Activated CD8-positive, alpha-beta memory T cell treated with anti-CD3 and anti-CD28 coated beads, Interleukin-2, amount 10 ng/mL, durations not matched to agents 7 days and 5 days (primary cell): ENCODE data around the gene TRIM24. TPM values are rescaled to one million over a fixed set of nuclear protein-coding genes. Genes with fewer than 3 reads are reported as not detected.
"Not testable (repeated sequence)": the region's sequence is repeated elsewhere in the genome, so short reads cannot be mapped to it uniquely, and the experiment has no call there.

ENCODE experiments used
- ATAC-seq: fragments of 150-1000 bp; cut with Tn5 transposase; one replicate; pipeline ENCODE4 v1.10.0; 2021; ENCODE audit warnings: moderate library complexity
- CTCF ChIA-PET: fragments of 350-600 bp; sonication (Branson Sonifier 250); formaldehyde crosslinking; loops from one replicate; lab custom pipeline; 2021; ENCODE audit warnings: antibody characterized with exemption; lab: Charles Lee
- DNase-seq: peaks from one replicate; pipeline ENCODE4 v3.0.0-alpha.2; 2020
- H3K27ac Mint-ChIP-seq: one replicate; pipeline ENCODE4 v1.8.0; 2021; ENCODE audit warnings: mild to moderate bottlenecking, mixed read lengths
- H3K27me3 Mint-ChIP-seq: one replicate; pipeline ENCODE4 v1.8.0; 2021; ENCODE audit warnings: mixed read lengths
- H3K36me3 Mint-ChIP-seq: one replicate; pipeline ENCODE4 v1.8.0; 2021; ENCODE audit warnings: mild to moderate bottlenecking, mixed read lengths
- H3K4me1 Mint-ChIP-seq: one replicate; pipeline ENCODE4 v1.8.0; 2021; ENCODE audit warnings: mixed read lengths
- H3K4me3 Mint-ChIP-seq: one replicate; pipeline ENCODE4 v1.8.0; 2021; ENCODE audit warnings: mild to moderate bottlenecking, moderate library complexity, mixed read lengths
- H3K9me3 Mint-ChIP-seq: one replicate; pipeline ENCODE4 v1.8.0; 2022; ENCODE audit warnings: low read depth, mixed read lengths
- total RNA-seq, 2 experiments: library from RNA; stranded (reverse); gene quantifications; one replicate each; pipeline ENCODE4 v1.2.3, GENCODE V29; 2021

TRIM24 gene
- total RNA-seq, 2 experiments from 2014 or later, result 17.7 to 20.2 TPM

DNA sequence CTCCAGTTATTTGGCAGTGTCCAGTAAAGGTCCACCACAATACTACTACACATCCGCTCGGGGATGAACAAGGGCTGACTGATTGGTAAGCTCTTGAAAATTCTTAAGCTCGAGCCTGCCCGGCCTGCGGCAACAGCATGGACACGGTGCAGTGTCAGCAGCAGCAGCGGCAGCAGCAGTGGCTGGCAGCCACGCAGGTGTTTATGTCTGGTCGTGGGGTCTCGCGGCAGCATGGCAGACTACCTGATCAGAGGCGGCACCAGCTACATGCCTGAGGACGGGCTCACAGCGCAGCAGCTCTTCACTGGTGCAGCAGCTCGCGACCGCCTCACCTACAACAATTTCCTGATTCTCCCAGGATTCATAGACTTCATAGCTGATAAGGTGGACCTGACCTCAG lies 19.6 kb upstream of the TRIM24 start:
- CTCF ChIA-PET, result no interaction called here
- H3K4me1 Mint-ChIP-seq, result no peaks in the 10 kb centered on the region
- H3K9me3 Mint-ChIP-seq, result no peaks in the 10 kb centered on the region

DNA sequence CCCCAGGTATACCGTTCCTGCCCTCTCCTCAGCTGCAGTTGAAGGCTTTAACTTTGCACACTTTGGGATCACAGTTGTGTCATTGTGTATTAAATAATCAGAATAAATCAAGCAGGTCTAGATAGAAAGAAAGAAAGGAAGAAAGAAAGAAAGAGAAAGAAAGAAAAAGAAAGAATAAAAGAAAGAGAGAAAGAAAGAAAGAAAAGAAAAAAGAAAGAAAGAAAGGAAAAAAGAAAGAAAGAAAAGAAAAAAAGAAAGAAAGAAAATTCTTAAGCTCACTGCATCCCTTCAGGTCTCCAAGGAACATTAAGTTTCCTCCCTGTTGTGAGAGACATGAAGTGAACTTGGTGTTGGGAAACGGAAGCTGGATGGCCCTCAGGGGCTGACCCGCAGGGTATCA lies 17.2 kb upstream of the TRIM24 start:
- no peaks in the 10 kb centered on the region for H3K27me3 Mint-ChIP-seq
- ATAC-seq, result no peak
- CTCF ChIA-PET, result no interaction called here

More for the DNA sequence above, 19.6 kb upstream of the TRIM24 start:
- Mint-ChIP-seq H3K36me3 (no peaks in the 10 kb centered on the region), H3K4me3 (no peak overlapping the region), H3K27ac (no peak overlapping the region), H3K27me3 (no peaks in the 10 kb centered on the region)
- ATAC-seq, result no peak
- no peak for DNase-seq

DNA sequence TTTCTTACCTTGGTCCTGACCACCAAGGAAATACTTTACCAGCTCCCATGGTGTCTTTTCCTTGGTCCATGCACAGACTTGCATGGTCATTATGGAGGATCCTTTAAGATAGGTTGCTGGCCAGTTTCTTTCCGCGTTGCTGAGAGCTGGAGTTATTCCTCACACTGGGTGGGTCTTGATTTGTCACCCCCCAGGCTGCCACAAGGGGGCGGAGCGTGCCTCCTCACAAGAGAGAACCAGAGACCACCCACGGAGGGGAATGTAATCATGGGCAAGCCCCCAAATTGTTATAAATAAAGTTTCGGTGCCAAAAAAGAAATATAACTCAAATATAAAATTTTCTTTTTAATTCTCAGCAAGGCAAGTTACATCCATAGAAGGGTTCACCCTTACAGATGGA lies 10.5 kb upstream of the TRIM24 start:
- CTCF ChIA-PET, result interaction anchor here (1.0 to 1.2 kb wide), 2 partner anchors 288 to 289 kb away, joined by 3 read pairs; no protein-coding TSS in a partner anchor
- Mint-ChIP-seq H3K27ac (no peak overlapping the region), H3K27me3 (no peaks in the 10 kb centered on the region), H3K9me3 (no peaks in the 10 kb centered on the region), H3K36me3 (no peaks in the 10 kb centered on the region), H3K4me1 (no peaks in the 10 kb centered on the region), H3K4me3 (no peak overlapping the region)
- ATAC-seq (no peak), DNase-seq (no peak)

More for the DNA sequence above, 17.2 kb upstream of the TRIM24 start:
- H3K4me1 Mint-ChIP-seq, result no peaks in the 10 kb centered on the region
- DNase-seq, result no peak
- H3K4me3 Mint-ChIP-seq, result no peak overlapping the region
- no peaks in the 10 kb centered on the region for H3K36me3 Mint-ChIP-seq
- H3K9me3 Mint-ChIP-seq, result no peaks in the 10 kb centered on the region
- no peak overlapping the region for H3K27ac Mint-ChIP-seq

DNA sequence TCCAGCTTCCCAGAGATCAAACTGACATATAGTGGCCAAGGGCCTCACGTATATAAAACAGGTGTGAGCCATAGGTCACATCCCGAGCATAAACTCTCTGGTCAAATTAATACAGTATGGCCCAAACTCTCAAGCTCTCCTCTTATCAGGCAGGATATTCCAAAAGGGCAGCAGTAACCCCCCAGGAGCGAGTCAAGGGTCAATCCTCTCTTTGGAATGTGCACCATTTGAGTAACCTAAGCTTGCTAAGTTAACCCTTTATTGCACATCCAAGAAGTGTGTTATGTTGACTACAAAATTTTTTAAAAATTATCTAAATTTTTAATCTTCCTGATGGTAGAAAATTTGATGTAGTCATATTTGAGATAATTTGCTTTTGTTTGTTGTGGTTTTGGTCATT lies 4.5 kb upstream of the TRIM24 start:
- Mint-ChIP-seq H3K9me3 (no peaks in the 10 kb centered on the region), H3K36me3 (no peaks in the 10 kb centered on the region), H3K27ac (no peak overlapping the region), H3K27me3 (peaks cover 2% of the 10 kb centered on the region), H3K4me1 (peaks cover 4% of the 10 kb centered on the region), H3K4me3 (no peak overlapping the region)
- CTCF ChIA-PET, result no interaction called here
- DNase-seq (no peak), ATAC-seq (no peak)

DNA sequence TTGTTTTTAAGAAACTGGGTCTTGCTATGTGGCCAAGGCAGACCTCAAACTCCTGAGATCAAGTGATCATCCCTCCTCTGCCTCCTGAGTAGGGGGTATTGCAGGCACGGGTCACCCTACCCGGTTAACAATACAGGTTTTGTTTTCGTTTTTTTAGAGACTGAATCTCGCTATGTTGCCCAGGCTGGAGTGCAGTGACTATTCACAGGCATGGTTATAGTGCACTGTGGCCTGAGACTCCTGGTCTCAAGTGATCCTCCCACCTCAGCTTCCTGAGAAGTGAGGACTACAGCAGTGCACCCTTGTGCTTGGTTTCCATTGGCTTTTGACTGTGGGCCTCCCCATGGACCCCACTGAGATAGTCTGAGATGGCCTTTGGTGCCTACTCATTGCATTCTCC lies 3.8 kb upstream of the TRIM24 start:
- Mint-ChIP-seq H3K27ac (no peak overlapping the region), H3K4me3 (no peak overlapping the region), H3K4me1 (peaks cover 6% of the 10 kb centered on the region), H3K36me3 (no peaks in the 10 kb centered on the region), H3K27me3 (peaks cover 2% of the 10 kb centered on the region), H3K9me3 (no peaks in the 10 kb centered on the region)
- DNase-seq (no peak), ATAC-seq (no peak)
- CTCF ChIA-PET, result no interaction called here

DNA sequence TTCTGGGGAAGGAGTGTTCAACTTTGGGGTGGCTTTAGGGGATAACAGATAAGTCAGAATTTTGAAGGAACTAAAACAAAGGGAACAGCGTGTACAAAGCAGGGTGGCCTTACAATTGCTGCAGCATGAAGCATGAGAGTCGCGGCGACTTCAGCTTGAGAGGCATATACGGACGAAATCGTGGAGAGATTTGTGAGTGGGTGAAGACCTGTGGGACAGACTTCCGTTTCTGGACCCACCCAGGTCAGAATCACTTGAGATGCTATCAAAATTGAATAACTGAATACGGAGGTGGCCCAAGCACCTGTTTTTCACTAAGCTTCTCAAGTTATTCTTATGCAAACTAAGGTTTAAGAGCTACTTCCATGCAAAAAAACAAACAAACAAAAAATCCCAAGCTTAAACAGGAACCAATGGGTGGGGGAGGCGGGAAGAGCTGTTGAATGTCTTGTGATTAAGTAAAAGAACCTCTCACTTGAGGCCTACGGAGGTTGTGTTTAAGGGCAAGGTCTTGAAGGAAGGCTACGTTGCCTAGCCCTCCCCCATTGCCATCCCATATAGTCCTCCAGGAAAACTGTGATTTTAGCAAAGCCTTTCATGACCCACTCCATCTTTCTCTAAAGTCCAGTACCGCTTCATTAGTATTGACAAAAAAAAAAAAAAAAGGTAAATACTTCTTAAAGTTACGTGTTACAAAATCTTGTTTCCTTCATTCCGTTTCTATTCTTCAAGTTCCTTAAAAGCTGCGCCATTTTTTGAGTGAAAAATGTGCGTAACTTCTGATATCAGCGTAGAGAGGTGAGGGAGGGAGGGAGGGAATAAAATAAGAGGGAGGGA lies 1.3 kb upstream of the TRIM24 start:
- peaks cover 20% of the 10 kb centered on the region for H3K4me1 Mint-ChIP-seq
- no peak overlapping the region for H3K27ac Mint-ChIP-seq
- DNase-seq, result no peak
- H3K4me3 Mint-ChIP-seq, result no peak overlapping the region
- CTCF ChIA-PET, result interaction anchor here (2.6 kb wide), 1 partner anchor 280 kb away, joined by 8 read pairs; no protein-coding TSS in a partner anchor
- no peak for ATAC-seq
- peaks cover 2% of the 10 kb centered on the region for H3K27me3 Mint-ChIP-seq
- H3K9me3 Mint-ChIP-seq, result no peaks in the 10 kb centered on the region
- H3K36me3 Mint-ChIP-seq, result peaks cover 9% of the 10 kb centered on the region

DNA sequence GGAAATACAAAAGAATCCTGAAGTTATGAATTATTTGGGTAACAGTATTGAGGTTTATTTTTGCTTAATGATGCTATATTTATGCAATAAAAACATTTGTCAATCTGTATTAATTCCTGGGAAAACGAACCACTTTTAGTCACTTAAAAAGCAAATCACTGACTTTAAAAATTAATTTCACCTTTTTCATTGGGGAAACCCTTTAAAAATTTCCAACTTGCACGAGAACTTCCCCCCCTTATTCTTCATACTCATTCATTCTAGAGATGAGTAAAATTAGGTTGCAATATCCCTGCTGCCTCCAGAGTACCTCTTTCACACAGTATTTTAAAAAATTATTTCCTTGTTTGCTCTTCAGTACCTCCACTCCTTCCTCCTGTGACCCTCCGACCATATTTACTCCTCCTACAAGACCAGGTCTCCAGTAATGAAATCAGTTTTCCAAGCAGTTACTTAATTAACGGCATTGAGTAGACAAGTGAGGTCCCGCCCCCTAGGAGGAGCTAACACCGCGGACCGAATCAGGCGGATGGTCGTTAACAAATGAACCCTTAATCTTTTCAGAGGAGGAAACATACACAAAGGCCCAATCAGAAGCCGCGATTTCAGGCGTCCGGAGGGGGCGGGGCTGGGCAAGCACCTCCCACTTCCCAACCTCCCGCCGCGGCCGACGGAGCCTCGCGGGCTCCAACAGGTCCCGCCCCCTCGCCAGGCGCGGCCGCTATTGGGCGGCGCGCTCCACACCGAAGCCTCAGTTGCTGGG lies 465 bp upstream of the TRIM24 start:
- Mint-ChIP-seq H3K27ac (peak overlapping the region; percentile 77), H3K27me3 (peaks cover 2% of the 10 kb centered on the region), H3K9me3 (no peaks in the 10 kb centered on the region), H3K4me1 (peaks cover 23% of the 10 kb centered on the region), H3K36me3 (peaks cover 12% of the 10 kb centered on the region), H3K4me3 (peak overlapping the region; percentile 89)
- ATAC-seq, result peak; percentile 85
- CTCF ChIA-PET, result interaction anchor here (1.0 to 2.6 kb wide), 2 partner anchors 279 to 406 kb away, joined by 4 to 8 read pairs; no protein-coding TSS in a partner anchor
- DNase-seq, result peak; percentile 98

DNA sequence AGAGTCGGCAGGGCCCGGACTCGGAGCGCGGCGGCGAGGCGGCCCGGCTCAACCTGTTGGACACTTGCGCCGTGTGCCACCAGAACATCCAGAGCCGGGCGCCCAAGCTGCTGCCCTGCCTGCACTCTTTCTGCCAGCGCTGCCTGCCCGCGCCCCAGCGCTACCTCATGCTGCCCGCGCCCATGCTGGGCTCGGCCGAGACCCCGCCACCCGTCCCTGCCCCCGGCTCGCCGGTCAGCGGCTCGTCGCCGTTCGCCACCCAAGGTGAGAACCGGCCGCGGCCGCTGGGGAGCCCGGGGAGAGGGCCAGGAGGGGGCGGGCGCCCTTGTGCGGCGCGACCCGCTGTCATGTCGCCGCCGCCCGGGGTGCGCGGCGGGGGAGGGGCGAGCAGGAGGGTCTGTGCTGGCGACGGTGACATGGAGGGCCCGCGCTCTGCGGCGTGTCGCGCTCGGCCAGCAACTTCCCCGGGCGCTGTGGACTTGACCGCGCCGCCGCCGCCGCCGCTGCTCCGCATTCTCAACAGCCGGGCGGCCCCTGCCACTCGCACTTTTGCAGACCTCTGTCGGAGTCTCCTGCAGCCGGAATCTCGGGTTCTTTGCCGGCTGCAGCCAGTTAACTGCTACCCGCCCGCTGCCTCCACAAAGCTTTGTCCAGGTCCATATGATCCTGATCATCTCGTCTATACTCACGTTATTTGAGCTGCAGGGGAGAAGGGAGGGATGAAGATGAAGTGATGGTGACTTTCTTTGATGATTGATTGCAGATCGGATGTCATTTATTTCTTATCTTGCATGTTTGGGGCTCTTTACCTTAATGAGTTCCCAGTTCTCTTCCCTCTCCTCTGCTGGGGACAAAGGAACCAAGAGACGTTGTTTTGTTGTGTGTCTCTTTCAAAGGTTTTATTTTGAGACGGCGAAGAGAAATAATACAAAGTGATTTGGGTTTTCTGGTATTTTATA lies 869 bp downstream of the TRIM24 start:
- Mint-ChIP-seq H3K27ac (peak overlapping the region; percentile 94), H3K27me3 (peaks cover 2% of the 10 kb centered on the region), H3K36me3 (peaks cover 12% of the 10 kb centered on the region), H3K4me1 (peaks cover 30% of the 10 kb centered on the region), H3K4me3 (peak overlapping the region; percentile 89), H3K9me3 (no peaks in the 10 kb centered on the region)
- peak; percentile 29 for ATAC-seq
- DNase-seq, result peak; percentile 70
- CTCF ChIA-PET, result interaction anchor here (2.6 kb wide), 1 partner anchor 278 kb away, joined by 8 read pairs; no protein-coding TSS in a partner anchor

DNA sequence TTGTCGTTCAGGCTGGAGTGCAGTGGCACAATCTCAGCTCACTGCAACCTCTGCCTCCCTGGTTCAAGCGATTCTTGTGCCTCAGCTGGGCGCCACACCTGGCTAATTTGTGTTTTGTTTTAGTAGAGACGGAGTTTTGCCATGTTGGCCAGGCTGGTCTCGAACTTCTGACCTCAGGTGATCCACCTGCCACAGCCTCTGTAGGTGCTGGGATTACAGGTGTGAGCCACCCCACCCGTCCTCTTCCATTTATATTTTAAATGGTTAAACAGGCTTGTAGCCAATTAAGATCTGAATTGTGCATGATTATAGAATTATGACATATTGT lies 3.2 kb downstream of the TRIM24 start:
- peaks cover 15% of the 10 kb centered on the region for H3K36me3 Mint-ChIP-seq
- CTCF ChIA-PET, H3K27me3 Mint-ChIP-seq, H3K27ac Mint-ChIP-seq, DNase-seq, ATAC-seq, H3K9me3 Mint-ChIP-seq: not testable (repeated sequence)
- peak overlapping the region; percentile 39 for H3K4me3 Mint-ChIP-seq
- peaks cover 36% of the 10 kb centered on the region for H3K4me1 Mint-ChIP-seq

DNA sequence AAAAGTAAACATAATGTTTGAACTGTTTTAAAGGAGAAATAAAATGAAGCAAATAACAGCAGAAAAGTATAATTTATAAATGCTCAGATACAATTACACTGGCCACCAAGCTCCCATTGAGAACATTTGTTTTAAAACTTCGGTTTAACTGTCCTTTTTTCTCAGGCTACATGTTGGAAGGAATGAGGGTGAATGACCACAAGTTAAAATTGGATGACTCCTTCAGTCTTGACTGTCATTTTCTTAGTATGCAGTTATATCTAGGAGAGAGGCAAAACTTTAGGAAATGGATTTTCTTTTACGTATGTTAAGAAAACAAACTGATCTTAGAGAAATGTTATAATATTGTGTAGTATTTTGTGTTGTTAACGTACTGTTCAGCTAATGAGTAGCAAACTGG lies 5.0 kb downstream of the TRIM24 start:
- no peak for ATAC-seq

DNA sequence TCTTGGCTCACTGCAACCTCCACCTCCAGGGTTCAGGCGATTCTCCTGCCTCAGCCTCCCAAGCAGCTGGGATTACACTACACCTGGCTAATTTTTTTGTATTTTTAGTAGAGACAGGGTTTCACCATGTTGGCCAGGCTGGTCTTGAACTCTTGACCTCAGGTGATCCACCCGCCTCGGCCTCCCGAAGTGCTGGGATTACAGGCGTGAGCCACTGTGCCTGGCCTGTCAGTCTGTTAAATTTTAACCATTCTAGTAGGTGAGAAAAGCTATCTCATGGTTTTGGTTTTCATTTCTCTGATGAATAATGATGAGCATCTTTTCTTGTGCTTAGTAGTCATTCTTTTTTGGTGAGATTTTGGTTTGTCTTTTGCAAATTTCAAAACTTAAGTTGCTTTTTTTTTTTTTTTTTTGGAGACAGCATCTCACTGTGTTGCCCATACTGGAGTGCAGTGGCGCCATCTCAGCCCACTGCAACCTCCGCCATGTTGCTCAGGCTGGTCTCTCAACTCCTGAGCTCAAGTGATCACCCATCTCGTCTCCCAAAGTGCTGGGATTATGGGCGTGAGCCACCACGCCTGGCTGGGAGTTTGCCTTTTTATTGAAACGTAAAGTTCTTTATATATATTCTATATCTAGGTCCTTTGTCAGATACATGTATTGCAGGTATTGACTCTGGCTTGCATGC lies 6.2 kb downstream of the TRIM24 start:
- not testable (repeated sequence) for DNase-seq, H3K9me3 Mint-ChIP-seq, H3K4me3 Mint-ChIP-seq, H3K27ac Mint-ChIP-seq, ATAC-seq, H3K27me3 Mint-ChIP-seq
- peaks cover 26% of the 10 kb centered on the region for H3K36me3 Mint-ChIP-seq
- CTCF ChIA-PET, result interaction anchor here (1.8 kb wide), 1 partner anchor 12 kb away, joined by 4 read pairs; no protein-coding TSS in a partner anchor
- peaks cover 35% of the 10 kb centered on the region for H3K4me1 Mint-ChIP-seq

More for the DNA sequence above, 5.0 kb downstream of the TRIM24 start:
- H3K27me3 Mint-ChIP-seq, result no peaks in the 10 kb centered on the region
- H3K4me1 Mint-ChIP-seq, result peaks cover 36% of the 10 kb centered on the region
- peaks cover 24% of the 10 kb centered on the region for H3K36me3 Mint-ChIP-seq
- no peak for DNase-seq
- H3K9me3 Mint-ChIP-seq, result no peaks in the 10 kb centered on the region
- CTCF ChIA-PET, result no interaction called here
- no peak overlapping the region for H3K27ac Mint-ChIP-seq
- no peak overlapping the region for H3K4me3 Mint-ChIP-seq
